Measurements from ENCODE around the gene TMEM135. TPM values are rescaled to one million over a fixed set of nuclear protein-coding genes. Genes with fewer than 3 reads are reported as not detected.

The TMEM135 gene
- total RNA-seq, 1 experiment from 2014 or later = 14.0 TPM

DNA sequence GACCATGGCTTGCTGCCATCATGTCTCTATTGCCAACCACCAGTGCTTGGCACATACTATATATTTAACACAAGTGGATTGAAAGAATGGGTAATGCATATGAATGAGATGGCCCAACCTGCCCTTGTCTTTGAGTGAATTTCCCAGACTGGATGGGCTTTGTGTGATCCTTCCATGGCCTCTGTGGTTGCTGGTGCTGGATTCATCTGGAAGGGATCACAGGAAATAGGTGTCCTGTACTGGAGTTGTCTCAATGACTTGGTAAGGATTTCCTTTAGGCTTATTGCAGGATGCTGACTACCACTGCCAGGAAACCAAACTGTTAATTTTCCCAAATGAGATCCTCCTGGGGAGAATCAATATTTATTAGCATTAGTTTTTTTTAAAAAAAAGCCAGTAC, 328.6 kb downstream of the TMEM135 start:
- no peaks in the 10 kb centered on the region for H3K27me3 ChIP-seq (ENCODE audit: low read length)
- no peak for ATAC-seq
- no peaks in the 10 kb centered on the region for H3K9me3 ChIP-seq (ENCODE audit: low read length)
- H3F3A ChIP-seq (ENCODE audit: low read length, unreplicated experiment) = no peaks in the 10 kb centered on the region
- no peaks in the 10 kb centered on the region for H3K9me2 ChIP-seq (replicated peaks; ENCODE audit: low read length)
- ChIA-PET CTCF (no interaction called here), POLR2A (ENCODE audit: unreplicated experiment) (no interaction called here)
- no peak overlapping the region for H3K4me2 ChIP-seq (ENCODE audit: low read length)
- H3K27ac ChIP-seq (ENCODE audit: low read length) = no peak overlapping the region
- BruUV-seq (replicated peaks) = no TSS peak
- peaks cover 4% of the 10 kb centered on the region; the same call in 1 of the 2 replicates for H3K4me1 ChIP-seq (ENCODE audit: insufficient read depth, low read length)
- H3K4me3 ChIP-seq (ENCODE audit: low read length) = no peak overlapping the region
- no peak overlapping the region for H3K9ac ChIP-seq (ENCODE audit: low read length)
- no peaks in the 10 kb centered on the region for H3K36me3 ChIP-seq (ENCODE audit: low read depth, low read length)
- H3K79me2 ChIP-seq (ENCODE audit: low read length) = no peaks in the 10 kb centered on the region
- intact Hi-C loops (cut with micrococcal nuclease) = no loop called here
- no peak for DNase-seq
- TF ChIP-seq CTCF (conservative IDR thresholded peaks at IDR 0.05; ENCODE audit: low read depth, low read length) (no peak), EZH2phosphoT487 (IDR thresholded peaks at IDR 0.05; ENCODE audit: borderline replicate concordance, low read length) (no peak), EZH2 (IDR thresholded peaks at IDR 0.05; ENCODE audit: low read length, unreplicated experiment) (no peak)
- no peak overlapping the region for H2AFZ ChIP-seq (ENCODE audit: low read length)
- H4K20me1 ChIP-seq (ENCODE audit: low read length) = no peaks in the 10 kb centered on the region

DNA sequence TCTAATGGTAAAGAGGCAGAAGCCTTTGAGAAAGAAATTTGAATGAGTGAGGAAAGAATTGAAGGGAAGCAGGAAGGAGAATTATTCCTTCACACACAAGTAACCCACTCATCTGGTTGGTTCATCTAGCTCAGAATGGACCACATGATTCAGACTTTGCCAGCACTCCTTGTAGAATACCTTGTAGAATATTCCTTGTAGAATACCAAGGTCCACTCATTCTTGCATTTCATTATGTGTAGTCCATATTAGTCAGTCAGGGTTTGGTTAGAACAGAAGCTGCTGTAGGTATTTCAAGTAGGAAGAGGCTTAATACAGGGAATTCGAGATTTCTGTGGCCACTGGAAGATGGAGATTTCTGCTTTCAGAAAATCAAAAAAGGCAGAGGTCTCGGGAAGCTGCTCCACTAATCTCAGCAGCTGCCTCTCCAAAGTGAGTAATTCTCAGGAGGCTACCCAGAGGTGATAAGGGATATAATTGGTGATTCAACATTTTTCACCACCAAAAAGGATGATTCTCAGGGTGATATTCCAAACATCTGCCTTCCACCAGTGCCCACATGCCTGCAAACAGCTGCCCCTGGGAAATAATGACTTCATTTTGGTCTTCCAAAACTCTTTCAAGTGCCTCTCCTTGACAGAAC, 329.1 kb downstream of the TMEM135 start:
- no peak overlapping the region for H3K9ac ChIP-seq (ENCODE audit: low read length)
- H3K9me2 ChIP-seq (replicated peaks; ENCODE audit: low read length) = no peaks in the 10 kb centered on the region
- DNase-seq = no peak
- H3K4me3 ChIP-seq (ENCODE audit: low read length) = no peak overlapping the region
- H3K4me1 ChIP-seq (ENCODE audit: insufficient read depth, low read length) = peaks cover 4% of the 10 kb centered on the region; the same call in 1 of the 2 replicates
- no peak overlapping the region for H2AFZ ChIP-seq (ENCODE audit: low read length)
- H3K36me3 ChIP-seq (ENCODE audit: low read depth, low read length) = no peaks in the 10 kb centered on the region
- H4K20me1 ChIP-seq (ENCODE audit: low read length) = no peaks in the 10 kb centered on the region
- H3K27me3 ChIP-seq (ENCODE audit: low read length) = no peaks in the 10 kb centered on the region
- intact Hi-C loops (cut with micrococcal nuclease) = no loop called here
- BruUV-seq (replicated peaks) = no TSS peak
- H3F3A ChIP-seq (ENCODE audit: low read length, unreplicated experiment) = no peaks in the 10 kb centered on the region
- no peaks in the 10 kb centered on the region for H3K79me2 ChIP-seq (ENCODE audit: low read length)
- ATAC-seq = no peak
- ChIA-PET CTCF (no interaction called here), POLR2A (ENCODE audit: unreplicated experiment) (no interaction called here)
- H3K9me3 ChIP-seq (ENCODE audit: low read length) = no peaks in the 10 kb centered on the region
- no peak overlapping the region for H3K27ac ChIP-seq (ENCODE audit: low read length)
- TF ChIP-seq CTCF (conservative IDR thresholded peaks at IDR 0.05; ENCODE audit: low read depth, low read length) (no peak), EZH2phosphoT487 (IDR thresholded peaks at IDR 0.05; ENCODE audit: borderline replicate concordance, low read length) (no peak), EZH2 (IDR thresholded peaks at IDR 0.05; ENCODE audit: low read length, unreplicated experiment) (no peak)
- H3K4me2 ChIP-seq (ENCODE audit: low read length) = no peak overlapping the region

- H3K4me3 ChIP-seq (ENCODE audit: low read length) = no peak overlapping the region
- TF ChIP-seq EZH2phosphoT487 (IDR thresholded peaks at IDR 0.05; ENCODE audit: borderline replicate concordance, low read length) = no peak
- TF ChIP-seq CTCF (conservative IDR thresholded peaks at IDR 0.05; ENCODE audit: low read depth, low read length) = no peak
- TF ChIP-seq EZH2 (IDR thresholded peaks at IDR 0.05; ENCODE audit: low read length, unreplicated experiment) = no peak
- peaks cover 4% of the 10 kb centered on the region; the same call in 1 of the 2 replicates for H3K4me1 ChIP-seq (ENCODE audit: insufficient read depth, low read length)
- H3K9ac ChIP-seq (ENCODE audit: low read length) = no peak overlapping the region
- no peak overlapping the region for H2AFZ ChIP-seq (ENCODE audit: low read length)
- H3F3A ChIP-seq (ENCODE audit: low read length, unreplicated experiment) = no peaks in the 10 kb centered on the region
- H3K27ac ChIP-seq (ENCODE audit: low read length) = no peak overlapping the region
- no peaks in the 10 kb centered on the region for H3K27me3 ChIP-seq (ENCODE audit: low read length)
- DNase-seq = no peak
- intact Hi-C loops (cut with micrococcal nuclease) = no loop called here
- CTCF ChIA-PET = no interaction called here
- H3K36me3 ChIP-seq (ENCODE audit: low read depth, low read length) = no peaks in the 10 kb centered on the region
- no peaks in the 10 kb centered on the region for H3K9me2 ChIP-seq (replicated peaks; ENCODE audit: low read length)
- H3K79me2 ChIP-seq (ENCODE audit: low read length) = no peaks in the 10 kb centered on the region
- no peak for ATAC-seq
- H3K4me2 ChIP-seq (ENCODE audit: low read length) = no peak overlapping the region
- no peaks in the 10 kb centered on the region for H4K20me1 ChIP-seq (ENCODE audit: low read length)
- H3K9me3 ChIP-seq (ENCODE audit: low read length) = no peaks in the 10 kb centered on the region
- POLR2A ChIA-PET (ENCODE audit: unreplicated experiment) = no interaction called here
- BruUV-seq (replicated peaks) = no TSS peak
Measured at GRCh38 chr11:87368151-87368550, 330.4 kb downstream of the TMEM135 start.

Data from PC-3 (cell line).